HG03066 (cell line): ENCODE data around the gene NOS1.
"Not testable (repeated sequence)": the region's sequence is repeated elsewhere in the genome, so short reads cannot be mapped to it uniquely, and the experiment has no call there.

ENCODE experiments used
- ATAC-seq: cut with Tn5 transposase; IDR thresholded peaks from one replicate; pipeline ENCODE4 v1.9.1; 2021; ENCODE audit warnings: low read depth; ENCODE audit not compliant: unreplicated experiment

The NOS1 gene

DNA sequence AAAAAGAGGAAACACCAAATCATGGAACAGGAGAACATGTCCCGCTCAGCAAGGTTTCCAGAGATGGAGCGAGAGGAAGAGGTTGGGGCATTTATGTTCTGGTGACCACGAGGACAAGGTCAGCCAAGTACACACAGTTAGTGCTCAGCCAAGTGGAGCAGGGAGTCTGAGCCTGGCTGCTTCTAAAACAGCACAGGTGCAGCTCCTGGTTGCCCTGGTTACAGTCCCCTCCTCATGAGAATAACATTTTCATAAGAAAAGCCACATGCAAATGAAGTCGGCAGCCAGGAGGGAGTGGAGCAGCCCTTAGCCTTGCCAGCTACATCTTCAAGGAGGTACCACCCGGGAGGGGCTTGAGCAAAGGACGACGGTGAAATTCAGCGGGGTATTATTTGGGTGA is 81.8 kb downstream of the NOS1 start:
- ATAC-seq: no peak

DNA sequence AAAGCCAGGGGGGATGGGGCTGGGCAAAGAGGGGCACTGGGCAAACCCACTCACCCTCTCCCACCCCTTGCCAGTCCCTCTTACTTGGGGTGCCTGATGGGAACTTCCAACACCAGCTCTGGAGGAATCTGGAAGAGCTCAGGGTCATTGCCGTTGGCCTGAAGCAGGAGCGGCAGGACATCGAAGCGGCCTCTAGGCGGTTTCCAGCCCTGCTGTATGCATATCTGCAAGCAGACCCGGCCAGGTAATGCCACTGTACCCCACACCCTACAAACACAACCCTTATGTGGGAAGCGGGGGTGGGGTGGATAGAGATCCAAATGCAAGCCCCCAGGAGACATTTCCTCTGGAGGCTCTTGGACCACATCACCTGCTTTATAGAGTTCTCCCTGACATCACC is 83.6 kb downstream of the NOS1 start:
- ATAC-seq: no peak

DNA sequence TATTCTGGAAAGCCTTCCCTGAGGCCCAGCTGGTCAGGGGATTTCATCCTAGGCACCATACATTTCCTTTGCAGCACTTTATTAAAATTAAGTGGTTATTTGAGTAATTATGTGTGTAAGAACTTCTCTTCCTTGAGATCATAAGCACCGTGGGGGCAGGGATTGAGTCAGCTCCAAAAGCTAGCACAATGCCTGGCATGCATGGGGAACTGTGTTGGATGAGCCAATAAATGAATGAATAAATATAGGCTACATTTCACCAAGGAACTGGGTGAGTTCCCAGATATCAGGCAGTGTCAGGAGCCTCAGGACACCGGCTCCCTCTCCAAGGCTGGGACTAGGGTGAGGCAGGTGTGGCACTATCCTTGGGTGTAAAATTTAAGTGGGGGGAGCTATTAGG is 88.3 kb downstream of the NOS1 start:
- no peak for ATAC-seq

DNA sequence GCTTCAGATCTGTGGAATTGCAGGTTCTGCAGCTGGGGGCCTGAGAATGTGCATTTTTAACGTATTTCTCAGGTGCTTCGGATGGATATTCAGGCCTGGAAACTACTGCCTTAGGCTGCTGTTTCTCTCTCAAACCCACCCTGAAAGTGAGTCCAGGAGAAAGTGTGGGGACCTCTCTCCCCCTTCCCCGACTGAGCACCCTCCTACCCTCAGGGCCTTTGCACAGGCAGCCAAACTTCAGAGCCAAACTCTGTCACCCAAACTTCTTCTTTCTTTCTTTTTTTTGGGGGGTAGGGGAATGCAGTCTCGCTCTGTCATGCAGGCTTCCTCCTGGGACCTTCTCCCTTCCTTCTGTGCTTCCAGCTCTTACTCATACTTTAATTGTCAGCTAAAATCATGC is 88.7 kb downstream of the NOS1 start:
- no peak for ATAC-seq

DNA sequence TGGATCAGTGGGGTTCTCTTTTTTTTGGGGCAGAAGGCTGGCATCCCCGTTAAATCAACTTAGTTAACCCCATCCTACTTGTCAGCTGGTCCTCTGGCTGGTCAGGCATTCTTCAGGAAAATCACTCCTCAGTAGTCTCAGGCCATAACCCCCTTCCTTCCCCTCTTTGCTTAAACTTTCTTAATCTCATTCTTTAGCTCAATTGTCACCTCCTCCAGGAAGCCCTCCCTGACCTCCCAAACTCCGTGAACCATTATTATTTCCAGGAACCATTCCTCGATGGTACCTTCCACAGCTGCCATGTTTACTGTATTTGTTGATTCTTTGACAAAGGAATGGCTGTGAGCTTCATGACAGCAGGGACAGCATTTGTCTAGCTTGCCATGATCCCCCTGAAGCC is 98.7 kb downstream of the NOS1 start:
- ATAC-seq: no peak

DNA sequence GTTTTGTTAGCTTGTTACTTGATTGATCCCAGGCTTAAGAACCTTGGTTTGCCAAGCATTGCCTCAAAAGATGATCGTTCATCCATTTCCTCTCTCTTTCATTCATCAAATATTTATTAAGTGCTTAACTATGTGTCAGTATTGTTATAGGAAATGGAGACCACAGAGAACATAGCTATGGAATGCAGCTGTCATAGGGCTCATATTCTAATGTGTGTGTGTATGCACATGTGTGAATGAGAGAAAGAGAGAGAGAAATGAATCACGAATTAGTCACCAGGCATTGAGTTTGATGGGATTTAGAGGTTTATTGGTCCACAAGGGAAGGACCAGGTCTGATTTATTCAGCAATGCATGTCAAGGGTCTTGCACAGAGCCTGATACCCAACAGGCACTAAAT is 100.2 kb downstream of the NOS1 start:
- ATAC-seq: no peak

DNA sequence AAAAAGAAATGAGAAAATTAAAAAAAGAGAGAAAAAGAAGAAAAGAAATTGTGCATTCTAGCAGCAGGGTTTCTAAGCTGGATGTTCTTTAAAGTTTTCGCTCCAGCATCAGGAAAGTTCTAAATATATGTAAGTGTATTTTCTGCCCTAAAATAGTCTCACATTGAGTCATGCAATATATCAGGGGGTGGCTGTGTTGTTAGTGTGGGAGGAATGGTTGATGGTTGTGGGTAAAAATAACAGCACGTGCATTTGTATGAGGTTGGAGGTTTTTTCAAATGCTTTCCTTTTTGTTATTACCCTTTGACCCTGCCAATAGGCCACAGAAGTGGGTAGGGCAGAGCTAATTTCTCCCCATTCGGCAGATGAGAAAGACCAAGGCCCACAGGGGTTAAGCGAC is 106.0 kb downstream of the NOS1 start:
- no peak for ATAC-seq

DNA sequence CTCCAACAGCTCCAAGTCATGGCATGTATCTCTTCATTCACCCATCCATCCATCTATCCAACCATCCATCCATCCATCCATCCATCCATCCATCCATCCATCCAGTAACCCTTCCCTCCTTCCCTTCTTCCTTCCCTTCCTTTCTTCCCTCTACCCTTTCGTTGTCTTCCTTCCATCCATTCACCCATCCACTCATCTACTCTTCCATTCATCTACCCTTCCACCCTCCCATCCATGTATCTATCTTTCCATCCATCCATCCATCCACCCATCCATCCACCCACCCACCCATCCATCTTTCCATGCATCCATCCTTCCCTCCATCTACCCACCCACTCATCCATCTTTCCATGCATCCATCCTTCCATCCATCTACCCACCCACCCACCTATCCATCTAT is 117.9 kb downstream of the NOS1 start:
- no peak for ATAC-seq

DNA sequence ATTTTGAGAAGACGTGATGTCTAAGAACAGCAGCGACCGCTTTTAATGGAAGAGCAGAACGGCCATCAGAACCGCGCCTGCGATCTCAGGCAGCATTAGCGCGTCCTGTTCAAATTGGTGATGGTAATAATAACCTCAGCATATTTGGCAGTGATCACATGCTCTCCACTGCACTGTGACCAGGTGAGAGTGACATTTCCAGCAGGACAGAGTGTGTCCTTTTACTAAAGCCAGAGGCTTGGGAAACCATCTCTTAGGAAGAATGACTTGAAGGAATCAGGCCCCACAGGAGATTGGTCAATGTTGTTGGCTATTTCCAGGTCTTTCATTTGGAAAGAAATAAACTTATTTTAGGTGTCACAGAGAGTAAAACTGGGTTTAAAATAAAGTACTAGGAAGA is 119.7 kb downstream of the NOS1 start:
- ATAC-seq: no peak

DNA sequence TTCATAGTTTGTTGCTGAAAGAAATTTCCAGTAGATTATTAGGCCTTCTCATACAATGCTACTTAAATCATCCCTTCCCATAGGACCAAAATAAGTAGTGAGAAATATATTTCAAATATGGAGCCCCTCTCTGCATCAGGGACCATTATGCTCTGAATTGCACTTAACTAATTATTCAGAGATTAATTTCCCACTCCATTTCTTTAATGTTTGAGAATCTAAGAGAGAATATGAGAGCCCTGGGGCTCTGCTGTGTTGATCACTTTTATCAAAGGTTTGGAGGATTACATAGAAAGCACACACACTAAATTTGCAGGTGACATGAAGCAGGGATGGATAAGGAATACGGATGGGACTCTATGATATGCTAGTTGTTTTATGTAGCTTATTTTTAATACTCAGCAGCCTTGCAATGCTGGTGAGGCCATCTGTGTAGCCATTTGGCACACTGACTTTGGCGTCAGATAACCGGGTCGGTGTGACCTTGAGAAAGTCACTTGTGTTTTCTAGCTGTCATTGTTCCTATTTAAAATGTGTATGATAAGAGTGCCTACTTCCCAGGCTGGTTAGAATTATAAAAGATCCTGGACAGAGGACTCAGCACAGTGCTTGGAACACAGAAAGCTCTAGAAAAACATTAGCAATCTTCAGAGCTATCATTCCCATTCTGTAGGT is 121.2 kb downstream of the NOS1 start:
- no peak for ATAC-seq

DNA sequence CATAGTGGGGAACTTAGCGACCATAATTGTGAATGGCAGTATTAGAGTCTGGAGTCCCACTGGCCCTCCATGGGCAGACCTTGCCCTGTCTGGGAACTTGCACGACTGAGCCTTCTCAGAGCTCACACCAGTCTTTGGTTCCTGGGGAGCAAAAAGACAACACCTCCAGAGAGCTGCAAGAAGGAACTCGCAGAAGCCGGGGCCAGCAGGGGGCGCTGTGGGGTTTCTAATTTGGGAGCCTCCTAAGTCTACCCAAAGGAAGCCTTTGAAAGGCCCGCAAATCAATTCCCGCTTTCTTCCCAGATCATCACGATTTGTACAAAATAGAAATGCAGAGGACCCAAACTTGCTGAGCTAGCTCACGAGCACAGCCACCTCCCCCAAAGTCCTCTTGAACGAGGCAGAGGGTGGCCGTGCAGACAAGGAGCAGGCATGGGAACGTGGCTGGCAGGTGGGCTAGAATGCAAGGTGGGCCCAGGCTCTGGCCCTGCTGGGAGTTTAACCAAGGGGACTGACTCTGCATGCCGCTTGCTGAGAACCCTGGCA is 124.9 kb downstream of the NOS1 start:
- ATAC-seq: no peak

DNA sequence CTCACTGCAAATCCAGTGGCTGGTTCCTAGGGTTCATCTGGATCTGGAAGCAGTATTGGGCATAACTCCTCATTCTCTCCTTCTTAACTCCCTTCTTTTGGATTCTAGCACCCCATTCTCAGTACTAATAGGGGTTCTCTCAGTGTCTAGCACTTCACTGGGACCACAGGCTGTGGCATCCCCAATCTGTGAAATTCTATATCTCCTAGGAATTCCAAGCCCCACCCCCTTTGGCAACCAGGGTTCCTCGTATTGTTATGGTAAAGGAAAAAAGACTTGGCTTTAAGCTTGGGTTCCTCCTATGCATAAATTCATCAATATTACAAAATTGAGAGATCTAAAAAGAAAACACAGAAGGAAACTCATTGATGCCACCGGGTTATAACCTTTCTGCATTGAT is 126.2 kb downstream of the NOS1 start:
- no peak for ATAC-seq

DNA sequence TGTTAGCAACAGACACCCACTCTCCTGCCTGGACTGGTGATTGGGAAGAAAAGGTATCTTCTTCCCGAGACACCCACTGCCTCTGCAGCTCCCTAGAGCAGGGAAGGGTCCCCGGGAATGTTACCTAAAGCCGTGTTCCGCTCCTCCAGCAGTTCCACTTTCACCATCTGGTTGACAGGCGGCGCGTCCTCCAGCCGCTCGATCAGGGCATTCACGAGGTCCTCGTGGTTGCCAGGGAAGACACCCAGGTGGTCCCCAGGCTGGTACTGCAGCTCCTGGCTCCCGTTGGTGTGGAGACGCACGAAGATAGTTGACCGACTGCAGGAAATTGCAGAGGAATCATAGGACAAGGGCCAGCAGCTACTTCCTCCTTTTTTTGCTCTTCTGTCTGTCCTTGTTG is 127.0 kb downstream of the NOS1 start:
- no peak for ATAC-seq

DNA sequence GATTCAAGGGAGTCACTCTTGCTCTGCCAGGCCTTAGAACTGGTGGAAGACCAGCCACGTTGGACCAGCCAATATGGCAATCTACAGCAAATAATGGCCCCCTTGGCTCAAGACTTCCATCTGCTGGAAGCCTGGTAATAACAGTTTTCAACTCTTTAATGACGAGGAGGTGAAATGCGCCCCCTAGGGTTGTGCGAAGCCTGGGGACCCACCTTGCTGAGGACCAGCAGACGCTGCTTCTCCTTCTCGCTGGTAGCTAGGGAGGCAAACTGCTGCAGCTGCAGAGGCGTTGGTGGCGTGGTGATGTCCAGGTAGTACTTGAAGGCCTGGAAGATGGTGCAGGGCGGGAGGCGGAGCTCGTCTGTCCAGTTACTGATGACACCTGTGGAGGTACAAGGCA is 129.7 kb downstream of the NOS1 start:
- ATAC-seq: no peak

DNA sequence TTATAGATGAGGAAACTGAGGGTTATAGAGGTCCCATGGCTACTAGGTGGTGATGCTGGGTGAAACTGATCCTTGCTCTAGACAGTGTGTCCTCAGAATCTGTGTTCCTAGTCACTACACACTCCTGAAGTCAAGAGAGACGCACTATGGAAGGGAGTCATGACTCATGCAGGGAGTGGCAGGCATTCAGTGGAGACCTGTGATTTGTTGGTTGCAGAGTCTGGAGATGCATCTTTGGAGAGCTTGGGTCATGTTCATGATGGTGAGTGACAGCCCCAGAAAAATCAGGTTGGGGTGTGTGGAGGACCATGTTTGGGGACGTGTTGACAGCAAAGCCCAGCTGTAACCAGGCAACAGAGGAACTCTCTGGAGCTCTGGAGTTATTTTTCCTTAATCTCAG is 133.2 kb downstream of the NOS1 start:
- no peak for ATAC-seq

DNA sequence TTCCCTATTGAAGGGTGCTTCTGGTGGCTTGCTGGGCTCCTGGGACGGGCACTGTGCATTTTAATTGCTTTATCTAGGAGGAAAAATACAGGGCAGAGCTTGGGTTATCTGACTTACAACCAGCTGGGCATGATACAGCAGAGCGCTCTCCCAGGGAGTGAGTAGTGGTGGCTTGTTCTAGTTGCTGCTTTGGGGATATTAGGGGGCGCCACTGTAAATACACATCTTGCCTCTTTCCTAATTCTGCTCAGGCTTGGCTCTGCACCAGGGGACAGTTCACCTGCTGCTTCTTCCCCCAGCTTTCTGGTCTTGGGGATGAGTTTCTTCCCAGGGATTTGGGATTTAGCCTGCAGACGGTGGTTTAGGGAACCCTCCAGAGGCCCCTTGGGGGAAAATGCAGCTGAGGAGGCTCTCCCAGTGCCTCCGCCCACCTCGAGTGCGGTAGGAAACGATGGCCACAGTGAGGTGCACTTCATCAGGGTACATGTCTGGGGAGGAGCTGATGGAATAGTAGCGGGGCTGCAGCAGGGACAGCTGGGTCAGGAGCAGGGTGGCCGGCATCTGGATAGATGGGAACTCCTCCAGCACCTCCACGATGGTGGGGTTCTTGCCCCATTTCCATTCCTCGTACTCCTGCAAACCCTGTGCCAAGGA is 134.3 kb downstream of the NOS1 start:
- no peak for ATAC-seq

DNA sequence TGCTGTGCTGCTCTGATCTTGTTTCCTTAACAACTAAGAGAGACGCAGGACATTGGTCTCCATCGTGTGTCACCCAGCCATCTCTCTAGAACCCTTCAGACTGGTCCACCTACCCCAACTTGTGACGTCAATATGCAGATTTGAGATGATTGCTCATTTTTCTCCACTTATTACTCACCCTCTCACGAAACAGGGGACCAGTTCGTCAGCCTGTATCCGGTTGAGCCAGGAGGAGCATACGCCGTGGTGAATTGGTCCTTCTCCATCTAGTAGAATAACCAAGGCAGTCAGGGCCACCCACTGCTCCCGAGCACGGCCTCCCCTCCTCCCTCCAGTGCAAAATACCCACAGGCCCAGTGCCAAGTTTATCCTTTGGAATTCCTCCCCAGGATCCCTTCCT is 134.9 kb downstream of the NOS1 start:
- ATAC-seq: no peak

DNA sequence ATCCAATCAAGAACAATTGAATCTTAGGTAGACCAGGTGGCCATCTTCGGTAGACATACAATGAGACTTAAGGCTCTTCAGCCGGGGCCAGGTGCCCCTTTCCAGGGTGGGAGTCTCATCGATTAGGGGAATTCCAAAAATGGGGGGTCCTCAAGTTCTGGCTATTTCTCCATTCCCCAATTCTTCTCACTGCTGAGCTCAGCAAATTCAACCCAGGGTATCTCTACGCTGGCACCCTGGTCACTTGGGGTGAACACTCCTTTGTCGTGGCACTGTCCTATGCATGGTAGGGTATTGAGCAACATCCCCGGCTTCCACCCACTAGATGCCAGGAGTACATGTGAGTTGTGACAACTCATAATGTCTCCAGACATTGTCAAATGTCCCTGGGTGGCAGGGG is 136.2 kb downstream of the NOS1 start:
- no peak for ATAC-seq

DNA sequence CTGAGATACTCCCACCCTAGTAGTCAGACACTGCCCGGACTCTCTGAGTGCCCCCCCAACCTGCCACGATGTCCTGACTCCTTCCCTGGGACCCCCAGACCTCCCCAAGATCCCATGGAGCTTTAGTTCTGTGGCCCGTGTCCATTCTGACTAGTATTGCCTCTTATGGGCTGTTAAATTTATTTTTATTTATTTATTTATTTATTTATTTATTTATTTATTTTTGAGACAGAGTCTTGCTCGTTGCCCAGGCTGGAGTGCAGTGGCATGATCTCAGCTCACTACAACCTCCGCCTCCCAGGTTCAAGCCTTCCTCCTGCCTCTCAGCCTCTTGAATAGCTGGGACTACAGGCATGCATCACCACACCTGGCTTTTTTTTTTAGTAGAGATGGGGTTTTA is 140.5 kb downstream of the NOS1 start:
- not testable (repeated sequence) for ATAC-seq

DNA sequence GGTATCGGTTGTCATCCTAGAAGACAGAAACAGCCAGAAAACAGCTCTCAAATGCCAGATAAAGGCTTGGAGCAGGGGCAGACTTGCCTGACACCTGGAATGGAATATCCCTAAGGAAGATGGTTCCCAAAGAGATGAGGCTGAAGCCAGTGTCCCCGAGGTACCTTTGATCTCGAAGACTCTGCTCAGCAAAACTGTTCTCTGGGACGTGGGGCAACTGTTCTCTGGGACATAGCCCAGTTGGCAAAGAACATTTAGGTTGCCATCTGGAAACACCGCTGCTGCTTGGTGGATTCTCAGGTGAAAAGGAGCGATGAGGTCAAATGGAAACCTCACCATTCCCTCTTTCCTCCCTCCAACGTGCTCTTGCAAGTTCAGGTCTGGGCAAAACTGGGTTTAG is 143.3 kb downstream of the NOS1 start:
- no peak for ATAC-seq

DNA sequence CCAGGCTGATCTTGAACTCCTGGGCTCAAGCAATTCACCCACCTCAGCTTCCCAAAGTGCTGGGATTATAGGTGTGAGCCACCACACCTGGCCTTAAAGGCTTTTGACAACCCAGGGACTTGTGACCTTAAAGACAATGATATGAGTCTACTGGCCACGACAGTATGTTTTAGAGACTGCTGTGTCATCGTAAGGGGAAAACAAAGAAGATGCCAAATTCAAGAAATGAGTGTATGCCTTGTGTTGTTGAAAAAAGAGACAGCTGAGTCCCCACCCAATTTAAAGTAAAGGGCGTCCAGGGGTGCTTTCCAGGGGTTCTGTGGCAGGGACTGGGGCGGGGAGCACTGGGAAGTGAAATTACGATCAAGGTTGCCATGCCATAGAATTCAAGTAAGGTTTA is 144.7 kb downstream of the NOS1 start:
- ATAC-seq: no peak

DNA sequence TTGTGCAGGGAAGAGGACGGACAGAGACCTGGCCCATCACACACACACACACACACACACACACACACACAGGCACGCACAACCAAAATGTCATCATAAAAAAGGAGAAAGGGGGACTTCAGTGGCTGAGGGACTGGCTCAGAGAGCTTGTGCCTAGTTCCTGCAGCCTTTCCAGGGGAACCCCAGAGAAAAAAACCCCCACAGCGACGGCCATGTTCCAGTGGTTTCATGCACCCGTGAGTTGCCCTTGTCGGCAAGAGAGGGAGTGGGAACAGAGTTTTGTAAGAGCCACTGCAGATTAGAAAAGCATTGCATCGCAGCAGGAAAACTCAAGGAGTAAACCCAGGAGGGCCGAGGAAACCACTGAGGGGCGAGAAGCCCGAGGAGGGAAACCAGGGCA is 146.6 kb downstream of the NOS1 start:
- ATAC-seq: no peak
